Lower leg skin (tissue), 4 donors: ENCODE measurements around the gene PRKCH. TPM values are rescaled to one million over a fixed set of nuclear protein-coding genes. Genes with fewer than 3 reads are reported as not detected.

ENCODE experiments used
- DNase-seq, 2 donors: peaks; one replicate each; pipeline ENCODE4 v3.0.0-alpha.2; 2019; ENCODE audit warnings: low spot score in 2 of 2
- H3K4me3 ChIP-seq: fragments of 200-600 bp; sonication (generic); 2 replicates; pipeline ENCODE4 v1.5.1; 2017; ENCODE audit warnings: mild to moderate bottlenecking, low read depth; ENCODE audit not compliant: poor library complexity, severe bottlenecking
- CTCF ChIP-seq, 3 donors: fragments of 450-650 bp; IDR thresholded peaks; one replicate each; pipeline ENCODE4 v1.5.1; 2016; ENCODE audit warnings: antibody characterized with exemption in 3 of 3, mild to moderate bottlenecking in 3 of 3, moderate library complexity in 2 of 3
- POLR2A ChIP-seq, 2 donors: fragments of 450-650 bp; IDR thresholded peaks; one replicate each; pipeline ENCODE4 v1.6.1; 2016 to 2017; ENCODE audit warnings: antibody characterized with exemption in 2 of 2, mild to moderate bottlenecking in 1 of 2, moderate library complexity in 1 of 2
- WGBS, 2 donors: methylation state at CpG; one replicate each; pipeline ENCODE4 v1.1.5; 2018; 5-methylcytosine and 5-hydroxymethylcytosine counted together
- intact Hi-C: fragments of 100-400 bp; cut with DNase I; formaldehyde crosslinking; loops from one replicate; pipeline ENCODE4 v1.15.0; 2023; ENCODE audit warnings: low total_unique reads
- total RNA-seq, 4 donors: library from RNA; depleted of rRNA; stranded (reverse); fragments of >200 nt; gene quantifications; one replicate each; pipeline ENCODE4 v1.1.0, GENCODE V29; 2016

Gene PRKCH
- total RNA-seq, 4 donors from 2014 or later = 57.3 to 103 (median 66.7) TPM

- no peak for DNase-seq
- TF ChIP-seq CTCF (IDR thresholded peaks at IDR 0.05) = no peak
- no peak for TF ChIP-seq POLR2A (IDR thresholded peaks at IDR 0.05)
- 65 to 77% methylated on average over 2 of the region's 2 CpGs for WGBS, 2 donors
- H3K4me3 ChIP-seq = no peak overlapping the region
- intact Hi-C loops = no loop called here
Observed at GRCh38 chr14:61416591-61416990, 95.2 kb downstream of the PRKCH start.

- H3K4me3 ChIP-seq = no peak overlapping the region
- TF ChIP-seq CTCF (IDR thresholded peaks at IDR 0.05) = no peak
- no peak for TF ChIP-seq POLR2A (IDR thresholded peaks at IDR 0.05)
- intact Hi-C loops = no loop called here
- no peak for DNase-seq
- 53 to 66% methylated on average over 4 of the region's 4 CpGs for WGBS, 2 donors
Observed at GRCh38 chr14:61417141-61417540, 95.8 kb downstream of the PRKCH start.

DNA sequence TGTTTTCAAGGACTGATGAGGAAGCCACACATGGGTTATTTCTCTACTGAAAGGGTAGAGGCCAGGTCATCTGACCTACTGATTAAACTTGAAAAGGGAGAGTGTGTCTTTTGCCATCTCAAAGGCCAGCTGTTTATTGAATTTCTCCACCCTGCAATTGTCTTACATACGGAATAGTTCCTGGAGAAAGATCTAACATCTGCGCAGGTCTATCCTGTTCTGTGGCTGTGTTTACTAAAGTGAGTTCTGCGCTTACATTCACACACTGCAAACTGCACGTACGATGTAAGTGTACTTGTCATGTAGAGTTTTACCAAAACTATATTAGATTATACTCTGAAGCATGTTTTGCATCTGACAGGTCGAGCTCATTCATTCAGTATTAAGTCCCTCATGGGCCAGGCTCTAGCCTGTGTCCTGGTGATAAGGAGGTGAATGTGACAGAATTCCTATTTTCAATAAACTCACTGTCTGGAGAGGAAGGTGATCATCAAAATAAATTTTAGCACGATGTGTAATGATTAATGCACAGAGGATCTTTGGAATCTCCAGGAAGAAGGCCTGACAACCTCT is 96.6 kb downstream of the PRKCH start:
- intact Hi-C loops = no loop called here
- 63 to 73% methylated on average over 7 of the region's 7 CpGs for WGBS, 2 donors
- no peak for DNase-seq
- H3K4me3 ChIP-seq = no peak overlapping the region
- TF ChIP-seq CTCF (IDR thresholded peaks at IDR 0.05) (no peak), POLR2A (IDR thresholded peaks at IDR 0.05) (no peak)

GRCh38 chr14:61418746-61419145 is 97.4 kb downstream of the PRKCH start:
- intact Hi-C loops = no loop called here

GRCh38 chr14:61419201-61419600 is 97.8 kb downstream of the PRKCH start:
- DNase-seq = no peak
- intact Hi-C loops = no loop called here
- H3K4me3 ChIP-seq = no peak overlapping the region
- TF ChIP-seq CTCF (IDR thresholded peaks at IDR 0.05) (no peak), POLR2A (IDR thresholded peaks at IDR 0.05) (no peak)

More at GRCh38 chr14:61418746-61419145, 97.4 kb downstream of the PRKCH start:
- 40 to 43% methylated on average over 4 of the region's 4 CpGs for WGBS, 2 donors
- no peak overlapping the region for H3K4me3 ChIP-seq
- TF ChIP-seq CTCF (IDR thresholded peaks at IDR 0.05) (no peak), POLR2A (IDR thresholded peaks at IDR 0.05) (no peak)
- DNase-seq = no peak

DNA sequence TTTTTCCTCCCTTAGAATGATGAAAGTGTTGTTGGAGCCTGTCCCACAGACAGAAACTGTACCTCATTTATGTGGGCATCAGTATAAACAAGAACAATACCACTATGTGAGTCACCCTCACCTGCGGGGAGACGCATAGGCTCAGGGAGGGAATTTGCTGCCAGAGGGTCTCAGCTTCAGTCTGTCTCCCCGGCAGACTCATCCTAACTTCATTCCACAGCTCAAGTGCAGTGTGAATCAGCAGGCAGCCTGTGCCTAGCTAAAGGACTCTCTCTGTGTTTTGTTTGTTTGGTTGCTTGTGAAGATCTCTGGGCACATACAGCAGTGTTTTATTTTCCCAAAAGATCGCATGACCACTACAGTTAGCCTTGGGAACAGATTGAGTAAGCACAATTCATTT is 98.9 kb downstream of the PRKCH start:
- H3K4me3 ChIP-seq = no peak overlapping the region
- TF ChIP-seq POLR2A (IDR thresholded peaks at IDR 0.05) (no peak), CTCF (IDR thresholded peaks at IDR 0.05) (no peak)
- intact Hi-C loops = no loop called here
- DNase-seq = no peak
- WGBS, 2 donors = 47 to 51% methylated on average over 4 of the region's 4 CpGs
